MCF 10A (cell line): ENCODE data around the gene TCERG1L. TPM values are rescaled to one million over a fixed set of nuclear protein-coding genes. Genes with fewer than 3 reads are reported as not detected.

Source experiments
- BruUV-seq: library from RNA; stranded (reverse); fragments of 400-500 nt; replicated peaks from 2 replicates; lab custom pipeline; 2021; lab: Mats Ljungman, UMichigan
- CTCF ChIA-PET: fragments of 300-600 bp; sonication (Branson Sonifier 250); formaldehyde crosslinking; extraction: SDS; loops from one replicate; lab custom pipeline; 2021; ENCODE audit warnings: antibody characterized with exemption, inconsistent platforms; lab: Yijun Ruan, JAX
- POLR2A ChIA-PET: fragments of 300-600, 350-650 bp; sonication (Branson Sonifier 250); formaldehyde crosslinking; extraction: SDS; loops from one replicate; lab custom pipeline; 2020; ENCODE audit warnings: antibody characterized with exemption, inconsistent platforms; lab: Yijun Ruan, JAX
- DNase-seq: peaks from one replicate; pipeline ENCODE4 v3.0.0-alpha.2; 2018; ENCODE audit not compliant: unreplicated experiment
- H3K27ac Mint-ChIP-seq: one replicate; pipeline ENCODE4 v1.8.0; 2022; ENCODE audit warnings: mild to moderate bottlenecking, low read depth, mixed read lengths; ENCODE audit not compliant: unreplicated experiment
- H3K27me3 Mint-ChIP-seq: one replicate; pipeline ENCODE4 v1.8.0; 2022; ENCODE audit warnings: mixed read lengths; ENCODE audit not compliant: insufficient read depth, unreplicated experiment
- H3K36me3 Mint-ChIP-seq: one replicate; pipeline ENCODE4 v1.8.0; 2022; ENCODE audit warnings: mild to moderate bottlenecking, moderate library complexity, mixed read lengths; ENCODE audit not compliant: insufficient read depth, unreplicated experiment
- H3K4me1 Mint-ChIP-seq: one replicate; pipeline ENCODE4 v1.8.0; 2022; ENCODE audit warnings: mixed read lengths; ENCODE audit not compliant: insufficient read depth, unreplicated experiment
- H3K4me3 Mint-ChIP-seq: one replicate; pipeline ENCODE4 v1.8.0; 2022; ENCODE audit warnings: mild to moderate bottlenecking, moderate library complexity, mixed read lengths; ENCODE audit not compliant: unreplicated experiment
- H3K9me3 Mint-ChIP-seq: one replicate; pipeline ENCODE4 v1.8.0; 2022; ENCODE audit warnings: mixed read lengths; ENCODE audit not compliant: unreplicated experiment
- intact Hi-C: fragments of 100-400 bp; cut with micrococcal nuclease; formaldehyde crosslinking; loops from 2 replicates; pipeline ENCODE4 v1.14.1; 2022
- total RNA-seq: library from RNA; stranded (reverse); gene quantifications from 2 replicates; pipeline ENCODE4 v1.2.3, GENCODE V29; 2022
- TF ChIP-seq, protein P1 (sequence below): fragments of 200-600 bp; IDR thresholded peaks from one replicate; pipeline ENCODE4 v1.8.0; 2022; ENCODE audit warnings: antibody characterized with exemption, mild to moderate bottlenecking; ENCODE audit not compliant: unreplicated experiment

TCERG1L gene
- total RNA-seq, 1 experiment from 2014 or later: not detected

- Mint-ChIP-seq H3K27ac (no peak overlapping the region), H3K36me3 (no peaks in the 10 kb centered on the region), H3K27me3 (no peaks in the 10 kb centered on the region), H3K4me1 (no peaks in the 10 kb centered on the region), H3K4me3 (no peak overlapping the region), H3K9me3 (peaks cover 19% of the 10 kb centered on the region)
- CTCF ChIA-PET: no interaction called here
- TF ChIP-seq, protein P1, sequence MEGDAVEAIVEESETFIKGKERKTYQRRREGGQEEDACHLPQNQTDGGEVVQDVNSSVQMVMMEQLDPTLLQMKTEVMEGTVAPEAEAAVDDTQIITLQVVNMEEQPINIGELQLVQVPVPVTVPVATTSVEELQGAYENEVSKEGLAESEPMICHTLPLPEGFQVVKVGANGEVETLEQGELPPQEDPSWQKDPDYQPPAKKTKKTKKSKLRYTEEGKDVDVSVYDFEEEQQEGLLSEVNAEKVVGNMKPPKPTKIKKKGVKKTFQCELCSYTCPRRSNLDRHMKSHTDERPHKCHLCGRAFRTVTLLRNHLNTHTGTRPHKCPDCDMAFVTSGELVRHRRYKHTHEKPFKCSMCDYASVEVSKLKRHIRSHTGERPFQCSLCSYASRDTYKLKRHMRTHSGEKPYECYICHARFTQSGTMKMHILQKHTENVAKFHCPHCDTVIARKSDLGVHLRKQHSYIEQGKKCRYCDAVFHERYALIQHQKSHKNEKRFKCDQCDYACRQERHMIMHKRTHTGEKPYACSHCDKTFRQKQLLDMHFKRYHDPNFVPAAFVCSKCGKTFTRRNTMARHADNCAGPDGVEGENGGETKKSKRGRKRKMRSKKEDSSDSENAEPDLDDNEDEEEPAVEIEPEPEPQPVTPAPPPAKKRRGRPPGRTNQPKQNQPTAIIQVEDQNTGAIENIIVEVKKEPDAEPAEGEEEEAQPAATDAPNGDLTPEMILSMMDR: no peak
- POLR2A ChIA-PET: interaction anchor here (0.6 kb wide), 1 partner anchor 8 kb away, joined by 3 read pairs; no protein-coding TSS in a partner anchor
- no peak for DNase-seq
- no TSS peak for BruUV-seq
- intact Hi-C loops: no loop called here
Measured at GRCh38 chr10:131043039-131043691, 268.4 kb downstream of the TCERG1L start.
